Colonic mucosa (tissue), 4 donors: ENCODE data around the gene EXOC3L2. TPM values are rescaled to one million over a fixed set of nuclear protein-coding genes. Genes with fewer than 3 reads are reported as not detected.

Source experiments
- DNase-seq: peaks from one replicate; pipeline ENCODE4 v3.0.0-alpha.2; 2020
- H3K27ac ChIP-seq: fragments of 200-600 bp; one replicate; pipeline ENCODE4 v1.8.0; 2021
- H3K27me3 ChIP-seq: fragments of 200-600 bp; one replicate; pipeline ENCODE4 v1.8.0; 2021
- H3K36me3 ChIP-seq: fragments of 200-600 bp; one replicate; pipeline ENCODE4 v1.8.0; 2021
- H3K4me1 ChIP-seq: fragments of 200-600 bp; one replicate; pipeline ENCODE4 v1.8.0; 2021; ENCODE audit warnings: mild to moderate bottlenecking
- H3K4me3 ChIP-seq: fragments of 200-600 bp; one replicate; pipeline ENCODE4 v1.8.0; 2021
- H3K9ac ChIP-seq, 2 donors: one replicate each; pipeline ENCODE4 v1.7.0; 2013; ENCODE audit warnings: control low read depth in 2 of 2, low read depth in 2 of 2, low read length in 2 of 2
- H3K9me3 ChIP-seq: fragments of 200-600 bp; one replicate; pipeline ENCODE4 v1.8.0; 2021
- intact Hi-C: fragments of 100-400 bp; cut with DNase I; formaldehyde crosslinking; loops from one replicate; pipeline ENCODE4 v1.14.1; 2022
- total RNA-seq, 2 donors: library from RNA; stranded (reverse); fragmentation: NEBNext Ultra II Directional in 1 of 2; extraction: Animal tissue kit (Norgen Biotek cat#: 25700) in 1 of 2; gene quantifications; one replicate each; pipeline ENCODE4 v1.2.1, GENCODE V29; 2021
- TF ChIP-seq, protein P1 (sequence below): fragments of 200-600 bp; IDR thresholded peaks from one replicate; pipeline ENCODE4 v1.8.0; 2022; ENCODE audit warnings: antibody characterized with exemption, mild to moderate bottlenecking
- donor health status: healthy.
- donor health status: DM: no; HTN: no; CAD: no.
- donor health status: DM: no; HTN: no; CAD: no.

The EXOC3L2 gene
- total RNA-seq, 2 donors from 2014 or later = 1.4 to 1.6 TPM

DNA sequence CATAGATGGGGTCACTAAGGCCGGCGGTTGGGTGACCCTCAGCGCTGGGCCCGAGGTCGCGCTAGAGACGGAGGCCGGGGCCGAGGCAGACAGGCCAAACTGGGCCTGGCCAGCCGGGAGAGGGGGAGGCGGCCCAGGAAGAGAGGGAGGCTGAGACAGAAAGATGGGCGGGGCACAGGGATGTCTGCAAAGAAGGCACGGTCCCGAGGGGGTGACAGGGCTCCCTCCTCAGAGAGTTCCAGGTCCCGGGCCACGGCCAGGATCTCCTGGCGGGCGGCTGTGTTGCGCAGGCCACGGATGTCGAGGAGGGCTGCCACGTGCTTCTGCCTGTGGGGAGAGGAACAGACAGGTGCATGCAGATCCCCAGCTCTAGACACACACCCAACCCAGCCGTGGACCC lies 32.2 kb downstream of the EXOC3L2 start:
- Histone ChIP-seq H3K27me3 (peaks cover 25% of the 10 kb centered on the region), H3K9me3 (no peaks in the 10 kb centered on the region), H3K27ac (no peak overlapping the region), H3K9ac (no peak overlapping the region), H3K4me1 (no peaks in the 10 kb centered on the region), H3K36me3 (no peaks in the 10 kb centered on the region), H3K4me3 (no peak overlapping the region)
- DNase-seq = no peak
- intact Hi-C loops = no loop called here
- TF ChIP-seq, protein P1, sequence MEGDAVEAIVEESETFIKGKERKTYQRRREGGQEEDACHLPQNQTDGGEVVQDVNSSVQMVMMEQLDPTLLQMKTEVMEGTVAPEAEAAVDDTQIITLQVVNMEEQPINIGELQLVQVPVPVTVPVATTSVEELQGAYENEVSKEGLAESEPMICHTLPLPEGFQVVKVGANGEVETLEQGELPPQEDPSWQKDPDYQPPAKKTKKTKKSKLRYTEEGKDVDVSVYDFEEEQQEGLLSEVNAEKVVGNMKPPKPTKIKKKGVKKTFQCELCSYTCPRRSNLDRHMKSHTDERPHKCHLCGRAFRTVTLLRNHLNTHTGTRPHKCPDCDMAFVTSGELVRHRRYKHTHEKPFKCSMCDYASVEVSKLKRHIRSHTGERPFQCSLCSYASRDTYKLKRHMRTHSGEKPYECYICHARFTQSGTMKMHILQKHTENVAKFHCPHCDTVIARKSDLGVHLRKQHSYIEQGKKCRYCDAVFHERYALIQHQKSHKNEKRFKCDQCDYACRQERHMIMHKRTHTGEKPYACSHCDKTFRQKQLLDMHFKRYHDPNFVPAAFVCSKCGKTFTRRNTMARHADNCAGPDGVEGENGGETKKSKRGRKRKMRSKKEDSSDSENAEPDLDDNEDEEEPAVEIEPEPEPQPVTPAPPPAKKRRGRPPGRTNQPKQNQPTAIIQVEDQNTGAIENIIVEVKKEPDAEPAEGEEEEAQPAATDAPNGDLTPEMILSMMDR = no peak

DNA sequence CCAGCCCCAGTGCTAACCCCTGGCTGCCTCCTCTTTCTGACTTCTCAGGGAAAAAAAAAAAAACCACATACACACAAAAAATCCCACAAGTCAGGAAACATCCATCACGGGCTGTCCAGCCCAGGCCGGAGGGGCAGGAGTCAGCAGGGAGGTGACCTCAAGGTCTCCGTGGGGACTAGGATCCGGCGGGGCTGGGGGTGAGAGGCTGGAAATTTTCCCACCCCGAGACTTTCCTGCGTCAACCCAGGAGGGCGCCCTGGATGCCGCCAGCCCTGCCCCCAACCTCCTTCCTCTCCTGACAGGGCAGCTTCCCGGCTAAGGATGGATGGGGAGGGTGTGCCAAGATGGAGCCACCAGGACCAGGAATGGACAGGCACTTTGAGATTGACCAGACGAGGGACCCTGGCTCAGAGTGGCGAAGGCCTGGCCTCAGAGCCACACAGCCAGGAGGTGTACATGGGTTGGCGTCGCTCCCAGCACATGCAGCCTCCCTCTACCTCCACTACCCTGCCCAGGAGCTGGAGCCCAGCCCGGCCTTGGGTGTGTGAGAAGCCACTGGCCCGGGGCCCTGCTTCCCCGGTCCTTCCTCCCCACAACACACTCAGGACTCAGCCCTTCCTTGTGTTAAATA lies 33.3 kb downstream of the EXOC3L2 start:
- H3K4me3 ChIP-seq = no peak overlapping the region
- TF ChIP-seq, protein P1 = no peak
- peaks cover 15% of the 10 kb centered on the region for H3K27me3 ChIP-seq
- intact Hi-C loops = no loop called here
- no peaks in the 10 kb centered on the region for H3K36me3 ChIP-seq
- no peak for DNase-seq
- H3K4me1 ChIP-seq = no peaks in the 10 kb centered on the region
- no peak overlapping the region for H3K9ac ChIP-seq
- no peak overlapping the region for H3K27ac ChIP-seq
- H3K9me3 ChIP-seq = no peaks in the 10 kb centered on the region

DNA sequence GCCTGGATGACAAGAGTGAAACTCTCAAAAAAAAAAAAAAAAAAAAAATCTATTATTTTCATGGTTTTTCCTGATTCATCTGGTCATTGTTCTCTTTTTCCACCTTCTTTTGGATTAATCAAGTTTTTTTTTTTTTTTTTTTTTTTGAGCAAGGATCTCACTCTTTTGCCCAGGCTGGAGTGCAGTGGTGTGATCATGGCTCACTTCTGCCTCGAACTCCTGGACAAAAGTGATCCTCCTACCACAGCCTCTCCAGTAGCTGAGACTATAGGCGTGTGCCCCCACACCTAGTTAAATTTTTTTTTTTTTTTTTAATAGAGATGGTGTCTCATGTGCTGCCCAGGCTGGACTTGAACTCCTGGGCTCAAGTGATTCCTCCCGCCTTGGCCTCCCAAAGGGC lies 38.9 kb downstream of the EXOC3L2 start:
- DNase-seq = no peak
- Histone ChIP-seq H3K9ac (no peak overlapping the region), H3K27ac (no peak overlapping the region), H3K9me3 (no peaks in the 10 kb centered on the region), H3K27me3 (no peaks in the 10 kb centered on the region), H3K4me1 (no peaks in the 10 kb centered on the region), H3K4me3 (no peak overlapping the region), H3K36me3 (no peaks in the 10 kb centered on the region)
- TF ChIP-seq, protein P1 = no peak
- intact Hi-C loops = no loop called here

DNA sequence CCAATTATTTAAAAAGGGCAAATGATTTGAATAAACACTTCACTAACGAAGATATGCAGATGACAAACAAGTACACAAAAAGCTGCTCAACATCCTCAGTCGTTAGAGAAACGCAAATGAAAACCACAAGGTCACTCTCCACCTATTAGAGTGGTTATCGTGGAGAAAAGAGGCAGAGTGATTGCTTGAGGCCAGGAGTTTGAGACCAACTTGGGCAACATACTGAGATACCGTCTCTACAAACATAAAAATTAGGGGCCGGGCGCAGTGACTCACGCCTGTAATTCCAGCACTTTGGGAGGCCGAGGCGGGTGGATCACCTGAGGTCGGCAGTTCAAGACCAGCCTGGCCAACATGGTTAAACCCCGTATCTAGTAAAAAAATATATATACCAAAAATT lies 39.4 kb downstream of the EXOC3L2 start:
- Histone ChIP-seq H3K27me3 (no peaks in the 10 kb centered on the region), H3K36me3 (no peaks in the 10 kb centered on the region), H3K4me3 (no peak overlapping the region), H3K27ac (no peak overlapping the region), H3K4me1 (no peaks in the 10 kb centered on the region), H3K9me3 (no peaks in the 10 kb centered on the region), H3K9ac (no peak overlapping the region)
- intact Hi-C loops = no loop called here
- TF ChIP-seq, protein P1 = no peak
- no peak for DNase-seq

DNA sequence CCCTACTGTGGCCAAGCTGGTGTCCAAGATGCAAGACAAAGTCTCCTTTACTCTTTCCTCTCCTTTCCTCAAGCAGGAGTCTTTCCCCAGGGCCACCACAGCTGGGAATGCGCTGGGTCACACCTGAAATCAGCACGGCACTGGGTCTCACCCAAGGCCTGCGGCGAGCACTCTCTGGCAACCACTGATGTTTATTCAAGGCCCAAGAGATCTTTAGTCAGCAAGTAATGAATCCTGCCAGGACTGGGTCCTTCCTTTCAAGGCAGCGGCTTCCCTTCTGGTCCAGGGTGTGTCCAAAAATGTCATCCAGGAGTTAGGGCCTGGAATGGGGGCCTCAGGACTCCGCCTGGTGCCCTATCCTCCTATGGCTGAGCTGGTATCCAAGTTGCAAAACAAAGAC lies 42.6 kb downstream of the EXOC3L2 start:
- intact Hi-C loops = no loop called here
- no peaks in the 10 kb centered on the region for H3K9me3 ChIP-seq
- DNase-seq = no peak
- no peak overlapping the region for H3K4me3 ChIP-seq
- H3K27me3 ChIP-seq = no peaks in the 10 kb centered on the region
- H3K36me3 ChIP-seq = no peaks in the 10 kb centered on the region
- H3K9ac ChIP-seq = no peak overlapping the region
- H3K4me1 ChIP-seq = no peaks in the 10 kb centered on the region
- no peak overlapping the region for H3K27ac ChIP-seq
- TF ChIP-seq, protein P1 = no peak
